Adrenal gland (tissue), 5 donors: ENCODE results near the gene U2SURP.

Experiments
- POLR2A ChIP-seq, 2 donors: fragments of 450-650 bp; IDR thresholded peaks; one replicate each; pipeline ENCODE4 v1.6.1; 2017; ENCODE audit warnings: antibody characterized with exemption in 2 of 2, mild to moderate bottlenecking in 2 of 2, moderate library complexity in 1 of 2
- TF ChIP-seq, protein P1 (sequence below), 6 experiments: fragments of 450-650 bp in 4 of 6; fragments of 200-600 bp in 2 of 6; sonication (generic) in 1 of 6; IDR thresholded peaks; 1 replicate in 5 of 6; 2 replicates in 1 of 6; pipeline versions ENCODE4 v1.5.1 to v1.8.0; 2016 to 2021; ENCODE audit warnings: antibody characterized with exemption in 6 of 6, mild to moderate bottlenecking in 2 of 6, moderate library complexity in 1 of 6
- donor health status: DM: no; HTN: no; CAD: no.

DNA sequence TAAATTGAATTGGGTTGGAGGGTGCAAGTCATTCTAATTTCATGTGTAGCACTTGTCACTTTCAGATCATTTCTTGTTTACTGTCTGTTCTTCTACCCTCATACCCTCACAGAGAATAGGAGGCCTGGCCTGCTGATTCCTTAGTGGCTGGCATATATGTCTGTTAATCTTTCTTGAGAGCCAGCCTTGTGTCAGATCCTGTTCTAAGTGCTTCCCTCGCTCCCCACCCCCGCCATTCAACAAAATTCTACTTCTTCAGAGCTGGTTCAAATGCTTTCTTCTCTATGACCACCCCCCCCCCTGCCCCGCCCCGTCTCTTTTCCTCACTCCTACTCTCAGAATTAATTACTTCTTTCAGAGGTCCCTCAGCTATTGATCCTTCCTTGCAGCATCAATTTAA is 1.5 kb upstream of the U2SURP start:
- no peak for TF ChIP-seq POLR2A (IDR thresholded peaks at IDR 0.05)
- TF ChIP-seq, protein P1, sequence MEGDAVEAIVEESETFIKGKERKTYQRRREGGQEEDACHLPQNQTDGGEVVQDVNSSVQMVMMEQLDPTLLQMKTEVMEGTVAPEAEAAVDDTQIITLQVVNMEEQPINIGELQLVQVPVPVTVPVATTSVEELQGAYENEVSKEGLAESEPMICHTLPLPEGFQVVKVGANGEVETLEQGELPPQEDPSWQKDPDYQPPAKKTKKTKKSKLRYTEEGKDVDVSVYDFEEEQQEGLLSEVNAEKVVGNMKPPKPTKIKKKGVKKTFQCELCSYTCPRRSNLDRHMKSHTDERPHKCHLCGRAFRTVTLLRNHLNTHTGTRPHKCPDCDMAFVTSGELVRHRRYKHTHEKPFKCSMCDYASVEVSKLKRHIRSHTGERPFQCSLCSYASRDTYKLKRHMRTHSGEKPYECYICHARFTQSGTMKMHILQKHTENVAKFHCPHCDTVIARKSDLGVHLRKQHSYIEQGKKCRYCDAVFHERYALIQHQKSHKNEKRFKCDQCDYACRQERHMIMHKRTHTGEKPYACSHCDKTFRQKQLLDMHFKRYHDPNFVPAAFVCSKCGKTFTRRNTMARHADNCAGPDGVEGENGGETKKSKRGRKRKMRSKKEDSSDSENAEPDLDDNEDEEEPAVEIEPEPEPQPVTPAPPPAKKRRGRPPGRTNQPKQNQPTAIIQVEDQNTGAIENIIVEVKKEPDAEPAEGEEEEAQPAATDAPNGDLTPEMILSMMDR (IDR thresholded peaks at IDR 0.05), result no peak
